Bronchial epithelial cell (primary cell): ENCODE data around the gene ZNF362. TPM values are rescaled to one million over a fixed set of nuclear protein-coding genes. Genes with fewer than 3 reads are reported as not detected.

Source experiments
- DNase-seq: peaks from one replicate; pipeline ENCODE4 v3.0.0-alpha.2; 2010; ENCODE audit warnings: low read depth
- FAIRE-seq: peaks from 2 replicates; lab custom pipeline; 2011; peaks lifted over from hg19 to GRCh38; lab: Jason Lieb, UNC
- H3K27me3 ChIP-seq: 2 replicates; pipeline ENCODE4 v1.5.1; 2011; ENCODE audit warnings: low read length; ENCODE audit not compliant: control insufficient read depth, insufficient read depth
- H3K36me3 ChIP-seq: 2 replicates; pipeline ENCODE4 v1.5.1; 2011; ENCODE audit warnings: low read length; ENCODE audit not compliant: control insufficient read depth, insufficient read depth
- H3K4me3 ChIP-seq: 2 replicates; pipeline ENCODE4 v1.5.1; 2011; ENCODE audit warnings: mild to moderate bottlenecking, low read depth, low read length, control low read depth
- CTCF ChIP-seq: IDR thresholded peaks from 2 replicates; pipeline ENCODE4 v1.5.1; 2011; ENCODE audit warnings: mild to moderate bottlenecking, moderate library complexity, low read length, control low read depth, inconsistent platforms; ENCODE audit not compliant: insufficient read depth, severe bottlenecking
- total RNA-seq: library from RNA; depleted of rRNA; stranded (reverse); fragments of >200 nt; gene quantifications from 2 replicates; pipeline ENCODE4 v1.2.1, GENCODE V29; 2014

Gene ZNF362
- total RNA-seq, 1 donor from 2014 or later: 1.1 TPM

- Histone ChIP-seq H3K4me3 (no peak overlapping the region), H3K36me3 (peaks cover 5% of the 10 kb centered on the region), H3K27me3 (no peaks in the 10 kb centered on the region)
- no peak for DNase-seq
- no peak for FAIRE-seq
- no peak for TF ChIP-seq CTCF
These were observed 12.2 kb downstream of the ZNF362 start for GRCh38 chr1:33268457-33268856.

- no peak for DNase-seq
- Histone ChIP-seq H3K27me3 (no peaks in the 10 kb centered on the region), H3K36me3 (peaks cover 5% of the 10 kb centered on the region), H3K4me3 (no peak overlapping the region)
- TF ChIP-seq CTCF: no peak
- FAIRE-seq: no peak
These were observed 12.8 kb downstream of the ZNF362 start for GRCh38 chr1:33268927-33269610.

- H3K27me3 ChIP-seq: no peaks in the 10 kb centered on the region
- H3K36me3 ChIP-seq: peaks cover 5% of the 10 kb centered on the region
- DNase-seq (no peak), FAIRE-seq (no peak)
- no peak for TF ChIP-seq CTCF
- H3K4me3 ChIP-seq: no peak overlapping the region
These were observed 13.3 kb downstream of the ZNF362 start for GRCh38 chr1:33269621-33270020.

DNA sequence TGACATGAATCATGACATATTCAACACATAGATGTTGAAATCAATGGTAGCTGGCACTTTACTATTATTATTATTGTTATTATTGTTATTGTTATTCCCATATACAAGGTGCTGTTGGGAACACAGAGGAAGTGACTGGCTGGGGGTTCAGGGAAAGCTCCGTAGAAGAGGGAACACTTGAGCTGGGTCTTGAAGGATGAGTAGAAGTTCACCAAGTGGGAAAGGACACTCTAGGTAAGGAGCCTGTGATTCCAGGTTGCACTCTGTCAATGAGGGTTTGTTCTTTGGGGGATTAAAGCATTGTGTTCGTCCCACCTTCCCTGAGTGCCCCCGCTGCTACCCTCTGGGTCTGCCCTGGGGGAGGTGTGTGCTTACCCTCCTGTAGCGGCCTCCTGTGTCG lies 14.1 kb downstream of the ZNF362 start:
- peak; percentile 50 for FAIRE-seq
- DNase-seq: no peak
- Histone ChIP-seq H3K36me3 (peaks cover 5% of the 10 kb centered on the region), H3K4me3 (no peak overlapping the region), H3K27me3 (no peaks in the 10 kb centered on the region)
- no peak for TF ChIP-seq CTCF

- H3K36me3 ChIP-seq: peaks cover 5% of the 10 kb centered on the region
- no peak overlapping the region for H3K4me3 ChIP-seq
- no peaks in the 10 kb centered on the region for H3K27me3 ChIP-seq
- FAIRE-seq (no peak), DNase-seq (no peak)
- TF ChIP-seq CTCF: no peak
These were observed 14.6 kb downstream of the ZNF362 start for GRCh38 chr1:33270808-33271465.
